ENCODE measurements around the gene INAFM2.

DNA sequence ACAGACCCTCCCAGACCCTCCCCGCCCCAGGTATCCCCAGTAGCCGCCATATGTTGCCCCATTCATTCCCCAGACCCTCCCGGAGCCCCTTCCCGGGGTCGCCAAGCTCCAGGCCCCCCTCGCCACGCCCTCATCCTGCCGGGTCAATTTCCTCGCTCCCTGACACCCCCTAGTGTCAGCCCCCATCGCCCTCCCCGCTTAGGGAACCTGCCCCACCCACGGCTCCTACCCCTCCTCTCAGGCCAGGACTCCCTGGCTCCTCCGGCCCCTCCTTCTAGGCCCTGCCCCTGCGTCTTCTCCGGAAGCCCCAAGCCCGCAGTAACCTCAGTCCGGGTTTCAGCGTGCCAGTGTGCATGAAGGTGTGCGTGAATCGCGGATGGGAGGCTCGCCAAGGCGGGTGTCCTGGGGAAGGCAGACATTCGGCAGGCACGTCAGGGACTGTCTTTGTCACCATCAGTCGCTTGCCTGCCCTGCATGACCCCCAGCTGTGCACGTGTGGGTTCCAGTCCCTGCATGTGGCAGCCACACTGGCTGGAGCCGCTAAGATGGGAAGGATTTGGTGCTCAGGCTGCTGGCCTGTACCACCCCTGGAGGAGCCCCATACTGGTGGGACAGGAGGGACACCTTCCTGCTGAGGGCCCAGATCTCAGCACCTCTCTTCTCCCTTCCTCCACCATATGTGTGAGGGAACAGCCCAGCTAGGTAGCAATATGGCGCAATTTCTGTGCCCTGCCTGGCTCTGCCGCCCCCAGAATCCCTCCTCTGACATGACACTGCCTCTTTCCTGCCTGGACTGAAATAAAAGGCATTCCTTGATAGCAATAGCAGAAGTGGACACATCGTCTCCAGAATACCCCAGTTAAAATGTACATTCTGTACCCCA lies 35.2 kb downstream of the INAFM2 start:
- no peak for TF ChIP-seq EZH2 (IDR thresholded peaks at IDR 0.05)
- TF ChIP-seq, protein P1, sequence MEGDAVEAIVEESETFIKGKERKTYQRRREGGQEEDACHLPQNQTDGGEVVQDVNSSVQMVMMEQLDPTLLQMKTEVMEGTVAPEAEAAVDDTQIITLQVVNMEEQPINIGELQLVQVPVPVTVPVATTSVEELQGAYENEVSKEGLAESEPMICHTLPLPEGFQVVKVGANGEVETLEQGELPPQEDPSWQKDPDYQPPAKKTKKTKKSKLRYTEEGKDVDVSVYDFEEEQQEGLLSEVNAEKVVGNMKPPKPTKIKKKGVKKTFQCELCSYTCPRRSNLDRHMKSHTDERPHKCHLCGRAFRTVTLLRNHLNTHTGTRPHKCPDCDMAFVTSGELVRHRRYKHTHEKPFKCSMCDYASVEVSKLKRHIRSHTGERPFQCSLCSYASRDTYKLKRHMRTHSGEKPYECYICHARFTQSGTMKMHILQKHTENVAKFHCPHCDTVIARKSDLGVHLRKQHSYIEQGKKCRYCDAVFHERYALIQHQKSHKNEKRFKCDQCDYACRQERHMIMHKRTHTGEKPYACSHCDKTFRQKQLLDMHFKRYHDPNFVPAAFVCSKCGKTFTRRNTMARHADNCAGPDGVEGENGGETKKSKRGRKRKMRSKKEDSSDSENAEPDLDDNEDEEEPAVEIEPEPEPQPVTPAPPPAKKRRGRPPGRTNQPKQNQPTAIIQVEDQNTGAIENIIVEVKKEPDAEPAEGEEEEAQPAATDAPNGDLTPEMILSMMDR (IDR thresholded peaks at IDR 0.05) = peak; percentile 26
